Tibial nerve (tissue), 4 donors: Measurements from ENCODE around the gene NUCKS1.

Experiments
- CTCF ChIP-seq, 5 experiments: fragments of 200-600 bp in 3 of 5; fragments of 450-650 bp in 2 of 5; sonication (generic) in 3 of 5; IDR thresholded peaks; one replicate each; pipeline ENCODE4 v1.5.1; 2016 to 2019; ENCODE audit warnings: antibody characterized with exemption in 5 of 5, mild to moderate bottlenecking in 3 of 5, moderate library complexity in 2 of 5
- EP300 ChIP-seq, 2 donors: sonication (generic); formaldehyde crosslinking; IDR thresholded peaks; one replicate each; pipeline ENCODE4 v1.6.1; 2017; ENCODE audit warnings: antibody characterized with exemption in 2 of 2, mild to moderate bottlenecking in 1 of 2
- POLR2A ChIP-seq, 2 donors: fragments of 450-650 bp; IDR thresholded peaks; one replicate each; pipeline ENCODE4 v1.6.1; 2017; ENCODE audit warnings: antibody characterized with exemption in 2 of 2, mild to moderate bottlenecking in 2 of 2, moderate library complexity in 2 of 2

DNA sequence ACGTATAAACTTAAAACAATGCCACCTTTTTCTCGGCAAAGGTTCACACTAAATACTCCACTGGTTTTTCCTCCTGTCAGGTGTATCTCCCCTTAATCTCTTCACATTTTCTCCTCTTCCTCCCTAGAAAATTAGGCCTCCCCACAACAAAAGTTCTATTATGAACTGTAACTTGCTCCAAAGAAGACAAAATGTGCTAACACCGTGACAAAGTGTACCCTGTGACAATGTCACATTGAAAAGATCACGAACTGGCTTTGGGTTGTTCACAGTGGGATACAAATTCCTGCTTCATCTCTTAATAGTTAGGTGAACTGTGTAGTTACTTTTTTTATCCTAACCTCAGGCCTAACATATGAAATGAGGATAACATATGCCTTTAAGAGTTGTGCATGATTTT lies 6.0 kb downstream of the NUCKS1 start:
- no peak for TF ChIP-seq POLR2A (IDR thresholded peaks at IDR 0.05)
- no peak for TF ChIP-seq EP300 (IDR thresholded peaks at IDR 0.05)
- TF ChIP-seq CTCF (IDR thresholded peaks at IDR 0.05): no peak
